Left lobe of liver (tissue), 2 donors: Measurements from ENCODE around the gene CENPF. TPM values are rescaled to one million over a fixed set of nuclear protein-coding genes. Genes with fewer than 3 reads are reported as not detected.
"Not testable (repeated sequence)": the region's sequence is repeated elsewhere in the genome, so short reads cannot be mapped to it uniquely, and the experiment has no call there.

Experiments used
- ATAC-seq: fragments of 200-7000 bp; cut with Tn5 transposase; one replicate; pipeline ENCODE4 v1.9.1; 2020; ENCODE audit warnings: mild to moderate bottlenecking, moderate library complexity
- DNase-seq: peaks from one replicate; pipeline ENCODE4 v3.0.0-alpha.2; 2020; ENCODE audit warnings: low spot score
- total RNA-seq: library from RNA; stranded (reverse); gene quantifications from one replicate; pipeline ENCODE4 v1.2.1, GENCODE V29; 2021
- donor health status: DM: no; HTN: no; CAD: no; lungs with moderate emphysema.
- donor health status: DM: no; HTN: yes; CAD: no.

Gene CENPF
- total RNA-seq = 1.1 TPM

- ATAC-seq = peak; percentile 99
- DNase-seq = peak; percentile 94
Measured at GRCh38 chr1:214602764-214603657, at the start of gene CENPF. CENPF (plus strand) TSS chr1:214603195; CDS start chr1:214613755, 10,560 bp downstream.

- no peak for DNase-seq
- no peak for ATAC-seq
Measured at GRCh38 chr1:214557952-214558735, 44.9 kb upstream of the CENPF start.

- no peak for DNase-seq
- ATAC-seq = no peak
Measured at GRCh38 chr1:214563881-214564280, 39.1 kb upstream of the CENPF start.

- DNase-seq = no peak
- ATAC-seq = no peak
Measured at GRCh38 chr1:214565310-214565709, 37.7 kb upstream of the CENPF start.

GRCh38 chr1:214566158-214567104 lies 36.6 kb upstream of the CENPF start:
- ATAC-seq (no peak), DNase-seq (no peak)

- ATAC-seq (no peak), DNase-seq (no peak)
Measured at GRCh38 chr1:214567481-214567980, 35.5 kb upstream of the CENPF start.

GRCh38 chr1:214568328-214568727 lies 34.7 kb upstream of the CENPF start:
- no peak for DNase-seq
- ATAC-seq = peak; percentile 44

- no peak for ATAC-seq
- DNase-seq = no peak
Measured at GRCh38 chr1:214569357-214570004, 33.5 kb upstream of the CENPF start.

- ATAC-seq = no peak
Measured at GRCh38 chr1:214570442-214570841, 32.6 kb upstream of the CENPF start.

GRCh38 chr1:214571281-214571680 lies 31.7 kb upstream of the CENPF start:
- no peak for DNase-seq
- no peak for ATAC-seq

More at GRCh38 chr1:214570442-214570841, 32.6 kb upstream of the CENPF start:
- no peak for DNase-seq

GRCh38 chr1:214573386-214574318 lies 29.3 kb upstream of the CENPF start:
- DNase-seq = no peak
- no peak for ATAC-seq

- ATAC-seq (no peak), DNase-seq (no peak)
Measured at GRCh38 chr1:214574598-214575411, 28.2 kb upstream of the CENPF start.

GRCh38 chr1:214576120-214576519 lies 26.9 kb upstream of the CENPF start:
- ATAC-seq, DNase-seq: not testable (repeated sequence)

- ATAC-seq (no peak), DNase-seq (no peak)
Measured at GRCh38 chr1:214579183-214579582, 23.8 kb upstream of the CENPF start.

- no peak for ATAC-seq
Measured at GRCh38 chr1:214581785-214582184, 21.2 kb upstream of the CENPF start.

GRCh38 chr1:214582289-214582891 lies 20.6 kb upstream of the CENPF start:
- ATAC-seq (no peak), DNase-seq (no peak)

More at GRCh38 chr1:214581785-214582184, 21.2 kb upstream of the CENPF start:
- DNase-seq = no peak

- DNase-seq (no peak), ATAC-seq (no peak)
Measured at GRCh38 chr1:214583113-214583512, 19.9 kb upstream of the CENPF start.
